Suprapubic skin (tissue), 4 donors: ENCODE data around the gene VIPR1.

ENCODE experiments used
- CTCF ChIP-seq, 2 donors: fragments of 200-600 bp in 1 of 2; fragments of 450-650 bp in 1 of 2; sonication (generic) in 1 of 2; IDR thresholded peaks; one replicate each; pipeline ENCODE4 v1.5.1; 2016 to 2019; ENCODE audit warnings: antibody characterized with exemption in 2 of 2, mild to moderate bottlenecking in 1 of 2, moderate library complexity in 1 of 2
- EP300 ChIP-seq: sonication (generic); formaldehyde crosslinking; IDR thresholded peaks from one replicate; pipeline ENCODE4 v1.6.1; 2017; ENCODE audit warnings: antibody characterized with exemption
- POLR2AphosphoS5 ChIP-seq, 3 donors: sonication (generic); formaldehyde crosslinking; IDR thresholded peaks; one replicate each; pipeline ENCODE4 v1.6.1; 2017; ENCODE audit warnings: antibody characterized with exemption in 3 of 3

GRCh38 chr3:42526616-42527367 is 24.3 kb downstream of the VIPR1 start:
- TF ChIP-seq CTCF (IDR thresholded peaks at IDR 0.05) (no peak), EP300 (no peak), POLR2AphosphoS5 (IDR thresholded peaks at IDR 0.05) (no peak)
